ENCODE data around the gene GRIA1.

Gene GRIA1

DNA sequence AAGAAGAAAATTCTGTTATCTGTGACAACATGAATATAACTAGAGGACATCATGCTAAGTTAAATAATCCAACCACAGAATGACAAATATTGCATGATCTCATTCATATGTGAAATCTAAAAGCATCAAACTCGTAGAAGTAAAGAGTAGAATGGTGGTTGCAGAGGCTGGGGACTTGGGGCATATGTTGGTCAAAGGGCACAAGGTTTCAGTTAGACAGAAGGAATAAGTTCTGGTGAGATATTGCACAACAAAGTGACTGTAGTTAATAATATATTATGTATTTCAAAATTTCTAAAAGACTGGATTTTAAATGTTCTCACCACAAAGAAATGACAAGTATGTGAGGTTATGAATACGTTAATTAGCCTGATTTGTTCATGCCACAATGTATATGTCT, 24.8 kb downstream of the GRIA1 start:
- H2AK5ac ChIP-seq (ENCODE audit: low read length, severe bottlenecking), result no peak overlapping the region
- H4K91ac ChIP-seq (ENCODE audit: low read length), result no peak overlapping the region
- H3K4me3 ChIP-seq (ENCODE audit: insufficient read depth in 1 of 2, low read depth in 1 of 2, low read length in 2 of 2), result no peak overlapping the region
- no peak overlapping the region for H3K4me2 ChIP-seq (ENCODE audit: low read length, poor library complexity, severe bottlenecking)
- H3K14ac ChIP-seq (ENCODE audit: low read length in 2 of 2), result no peak overlapping the region
- H3K18ac ChIP-seq (ENCODE audit: low read depth in 1 of 2, low read length in 2 of 2), result no peak overlapping the region
- H3K9ac ChIP-seq (ENCODE audit: low read length), result no peak overlapping the region
- no peak overlapping the region for H2BK15ac ChIP-seq (ENCODE audit: low read depth, poor library complexity, severe bottlenecking)
- no peak overlapping the region for H2BK5ac ChIP-seq (ENCODE audit: low read depth, low read length, poor library complexity, severe bottlenecking)
- no peaks in the 10 kb centered on the region for H3K36me3 ChIP-seq (ENCODE audit: control insufficient read depth in 1 of 2, insufficient read depth in 2 of 2, low read depth in 1 of 2, low read length in 2 of 2)
- peaks cover 3% of the 10 kb centered on the region for H3K4me1 ChIP-seq (ENCODE audit: control insufficient read depth, insufficient read depth, low read depth, low read length)
- H3K4ac ChIP-seq (ENCODE audit: low read depth in 1 of 2, low read length in 2 of 2), result no peak overlapping the region
- peaks cover 11% of the 10 kb centered on the region for H3K9me3 ChIP-seq (ENCODE audit: control insufficient read depth, low read length)
- no peaks in the 10 kb centered on the region for H3K79me1 ChIP-seq (replicated peaks; ENCODE audit: low read length, poor library complexity, severe bottlenecking)
- H3K27ac ChIP-seq (ENCODE audit: low read length, poor library complexity, severe bottlenecking), result no peak overlapping the region
- H4K8ac ChIP-seq (ENCODE audit: low read length), result no peak overlapping the region
- 57% methylated on average over 1 of the region's 2 CpGs for WGBS
- no peak overlapping the region for H2BK120ac ChIP-seq (ENCODE audit: low read depth, low read length)
- no peak overlapping the region for H3K23ac ChIP-seq (ENCODE audit: low read length in 2 of 2)
- no peaks in the 10 kb centered on the region for H3K27me3 ChIP-seq (ENCODE audit: control insufficient read depth in 1 of 2, insufficient read depth in 1 of 2, low read length in 2 of 2)
- no peak overlapping the region for H2BK12ac ChIP-seq (ENCODE audit: low read length in 2 of 2)
- peak; percentile 42 for DNase-seq
- no peak overlapping the region for H2AFZ ChIP-seq (ENCODE audit: low read depth, low read length)

DNA sequence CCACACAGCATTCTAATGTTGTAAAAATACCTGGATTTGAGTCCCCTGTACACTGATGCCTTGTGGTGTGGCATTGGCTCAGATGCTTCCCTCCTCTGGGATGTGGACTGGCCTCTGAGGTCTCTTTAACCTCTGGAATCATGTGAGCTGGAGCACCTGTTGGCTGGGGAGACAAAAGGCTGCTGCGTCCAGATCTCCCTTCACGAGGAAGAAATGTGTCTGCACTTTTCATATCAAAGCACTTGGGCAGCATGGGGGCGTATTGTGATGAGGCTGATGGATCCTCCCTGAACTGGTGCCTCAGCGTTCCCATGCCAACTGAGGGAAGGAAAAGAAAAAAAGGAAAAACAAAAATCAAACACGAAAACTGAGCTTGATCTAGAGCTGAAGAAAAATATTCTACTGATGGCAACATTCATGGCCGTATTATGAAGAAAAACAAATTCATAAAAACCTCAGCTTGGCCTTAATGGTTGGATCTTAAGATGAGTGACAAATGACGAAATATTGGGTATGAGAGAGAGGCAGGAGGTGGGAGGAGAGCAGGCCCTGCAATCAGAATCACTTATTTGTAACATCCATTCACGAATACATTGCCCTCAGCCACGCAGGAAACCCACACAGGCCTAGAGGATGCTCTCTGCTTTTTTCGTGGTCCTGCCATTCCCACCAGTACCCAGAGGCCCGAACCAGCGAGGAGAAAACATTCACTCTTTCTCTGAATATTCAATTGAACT, 26.2 kb downstream of the GRIA1 start:
- H3K36me3 ChIP-seq (ENCODE audit: control insufficient read depth in 1 of 2, insufficient read depth in 2 of 2, low read depth in 1 of 2, low read length in 2 of 2), result no peaks in the 10 kb centered on the region
- no peak overlapping the region for H2AK5ac ChIP-seq (ENCODE audit: low read length, severe bottlenecking)
- no peak overlapping the region for H2BK120ac ChIP-seq (ENCODE audit: low read depth, low read length)
- no peak overlapping the region for H3K4me3 ChIP-seq (ENCODE audit: insufficient read depth in 1 of 2, low read depth in 1 of 2, low read length in 2 of 2)
- no peak overlapping the region for H2BK12ac ChIP-seq (ENCODE audit: low read length in 2 of 2)
- H3K4ac ChIP-seq (ENCODE audit: low read depth in 1 of 2, low read length in 2 of 2), result peak overlapping the region in 1 of 2 experiments; percentile 60
- no peak overlapping the region for H3K27ac ChIP-seq (ENCODE audit: low read length, poor library complexity, severe bottlenecking)
- no peak overlapping the region for H2BK5ac ChIP-seq (ENCODE audit: low read depth, low read length, poor library complexity, severe bottlenecking)
- H3K14ac ChIP-seq (ENCODE audit: low read length in 2 of 2), result no peak overlapping the region
- no peak overlapping the region for H4K91ac ChIP-seq (ENCODE audit: low read length)
- no peak overlapping the region for H3K4me2 ChIP-seq (ENCODE audit: low read length, poor library complexity, severe bottlenecking)
- no peak overlapping the region for H3K9ac ChIP-seq (ENCODE audit: low read length)
- H3K27me3 ChIP-seq (ENCODE audit: control insufficient read depth in 1 of 2, insufficient read depth in 1 of 2, low read length in 2 of 2), result no peaks in the 10 kb centered on the region
- no peak overlapping the region for H3K18ac ChIP-seq (ENCODE audit: low read depth in 1 of 2, low read length in 2 of 2)
- H3K4me1 ChIP-seq (ENCODE audit: control insufficient read depth, insufficient read depth, low read depth, low read length), result peaks cover 8% of the 10 kb centered on the region
- no peak overlapping the region for H2BK15ac ChIP-seq (ENCODE audit: low read depth, poor library complexity, severe bottlenecking)
- WGBS, result 78% methylated on average over 10 of the region's 12 CpGs
- no peaks in the 10 kb centered on the region for H3K79me1 ChIP-seq (replicated peaks; ENCODE audit: low read length, poor library complexity, severe bottlenecking)
- no peak overlapping the region for H3K23ac ChIP-seq (ENCODE audit: low read length in 2 of 2)
- H2AFZ ChIP-seq (ENCODE audit: low read depth, low read length), result no peak overlapping the region
- peak overlapping the region; percentile 69 for H4K8ac ChIP-seq (ENCODE audit: low read length)
- DNase-seq, result no peak
- H3K9me3 ChIP-seq (ENCODE audit: control insufficient read depth, low read length), result peaks cover 11% of the 10 kb centered on the region

- peaks cover 11% of the 10 kb centered on the region for H3K9me3 ChIP-seq (ENCODE audit: control insufficient read depth, low read length)
- no peak overlapping the region for H2BK5ac ChIP-seq (ENCODE audit: low read depth, low read length, poor library complexity, severe bottlenecking)
- H2AFZ ChIP-seq (ENCODE audit: low read depth, low read length), result no peak overlapping the region
- H2BK12ac ChIP-seq (ENCODE audit: low read length in 2 of 2), result peak overlapping the region in 1 of 2 experiments; percentile 69
- DNase-seq, result no peak
- WGBS, result 72% methylated on average over 1 of the region's 2 CpGs
- no peak overlapping the region for H2BK15ac ChIP-seq (ENCODE audit: low read depth, poor library complexity, severe bottlenecking)
- H2AK5ac ChIP-seq (ENCODE audit: low read length, severe bottlenecking), result no peak overlapping the region
- H2BK120ac ChIP-seq (ENCODE audit: low read depth, low read length), result peak overlapping the region; percentile 84
- no peak overlapping the region for H3K4ac ChIP-seq (ENCODE audit: low read depth in 1 of 2, low read length in 2 of 2)
- no peaks in the 10 kb centered on the region for H3K36me3 ChIP-seq (ENCODE audit: control insufficient read depth in 1 of 2, insufficient read depth in 2 of 2, low read depth in 1 of 2, low read length in 2 of 2)
- H4K8ac ChIP-seq (ENCODE audit: low read length), result peak overlapping the region; percentile 69
- H3K4me1 ChIP-seq (ENCODE audit: control insufficient read depth, insufficient read depth, low read depth, low read length), result peaks cover 8% of the 10 kb centered on the region
- peak overlapping the region; percentile 2 to 19 for H3K18ac ChIP-seq (ENCODE audit: low read depth in 1 of 2, low read length in 2 of 2)
- no peak overlapping the region for H4K91ac ChIP-seq (ENCODE audit: low read length)
- no peaks in the 10 kb centered on the region for H3K79me1 ChIP-seq (replicated peaks; ENCODE audit: low read length, poor library complexity, severe bottlenecking)
- no peak overlapping the region for H3K14ac ChIP-seq (ENCODE audit: low read length in 2 of 2)
- H3K4me3 ChIP-seq (ENCODE audit: insufficient read depth in 1 of 2, low read depth in 1 of 2, low read length in 2 of 2), result no peak overlapping the region
- H3K23ac ChIP-seq (ENCODE audit: low read length in 2 of 2), result no peak overlapping the region
- H3K27ac ChIP-seq (ENCODE audit: low read length, poor library complexity, severe bottlenecking), result no peak overlapping the region
- no peaks in the 10 kb centered on the region for H3K27me3 ChIP-seq (ENCODE audit: control insufficient read depth in 1 of 2, insufficient read depth in 1 of 2, low read length in 2 of 2)
- H3K4me2 ChIP-seq (ENCODE audit: low read length, poor library complexity, severe bottlenecking), result no peak overlapping the region
- no peak overlapping the region for H3K9ac ChIP-seq (ENCODE audit: low read length)
Measured at GRCh38 chr5:153517241-153517611, 26.8 kb downstream of the GRIA1 start.

GRCh38 chr5:153520137-153520536, 29.7 kb downstream of the GRIA1 start:
- no peak overlapping the region for H3K14ac ChIP-seq (ENCODE audit: low read length in 2 of 2)
- H2AK5ac ChIP-seq (ENCODE audit: low read length, severe bottlenecking), result no peak overlapping the region
- H3K18ac ChIP-seq (ENCODE audit: low read depth in 1 of 2, low read length in 2 of 2), result no peak overlapping the region
- no peak overlapping the region for H2BK15ac ChIP-seq (ENCODE audit: low read depth, poor library complexity, severe bottlenecking)
- H3K79me1 ChIP-seq (replicated peaks; ENCODE audit: low read length, poor library complexity, severe bottlenecking), result no peaks in the 10 kb centered on the region
- no peak overlapping the region for H2BK120ac ChIP-seq (ENCODE audit: low read depth, low read length)
- peaks cover 8% of the 10 kb centered on the region for H3K4me1 ChIP-seq (ENCODE audit: control insufficient read depth, insufficient read depth, low read depth, low read length)
- no peaks in the 10 kb centered on the region for H3K36me3 ChIP-seq (ENCODE audit: control insufficient read depth in 1 of 2, insufficient read depth in 2 of 2, low read depth in 1 of 2, low read length in 2 of 2)
- no peaks in the 10 kb centered on the region for H3K9me3 ChIP-seq (ENCODE audit: control insufficient read depth, low read length)
- no peak overlapping the region for H3K9ac ChIP-seq (ENCODE audit: low read length)
- WGBS, result 100% methylated on average over 1 of the region's 1 CpG
- H3K4me2 ChIP-seq (ENCODE audit: low read length, poor library complexity, severe bottlenecking), result no peak overlapping the region
- no peak for DNase-seq
- no peak overlapping the region for H2AFZ ChIP-seq (ENCODE audit: low read depth, low read length)
- H3K27me3 ChIP-seq (ENCODE audit: control insufficient read depth in 1 of 2, insufficient read depth in 1 of 2, low read length in 2 of 2), result no peaks in the 10 kb centered on the region
- no peak overlapping the region for H3K4ac ChIP-seq (ENCODE audit: low read depth in 1 of 2, low read length in 2 of 2)
- no peak overlapping the region for H2BK12ac ChIP-seq (ENCODE audit: low read length in 2 of 2)
- no peak overlapping the region for H4K8ac ChIP-seq (ENCODE audit: low read length)
- H4K91ac ChIP-seq (ENCODE audit: low read length), result no peak overlapping the region
- no peak overlapping the region for H3K23ac ChIP-seq (ENCODE audit: low read length in 2 of 2)
- no peak overlapping the region for H2BK5ac ChIP-seq (ENCODE audit: low read depth, low read length, poor library complexity, severe bottlenecking)
- no peak overlapping the region for H3K4me3 ChIP-seq (ENCODE audit: insufficient read depth in 1 of 2, low read depth in 1 of 2, low read length in 2 of 2)
- H3K27ac ChIP-seq (ENCODE audit: low read length, poor library complexity, severe bottlenecking), result no peak overlapping the region
